SK-N-SH (cell line): ENCODE data around the gene SPINT3. TPM values are rescaled to one million over a fixed set of nuclear protein-coding genes. Genes with fewer than 3 reads are reported as not detected.

Experiments used
- CTCF ChIA-PET: fragments of 300-600, 350-600 bp; formaldehyde crosslinking; extraction: SDS; loops from one replicate; lab custom pipeline; 2021; lab: Yijun Ruan, JAX
- POLR2A ChIA-PET: fragments of 350-600 bp; sonication (Branson Sonifier 250); formaldehyde crosslinking; extraction: SDS; loops from one replicate; lab custom pipeline; 2020; ENCODE audit warnings: antibody characterized with exemption, inconsistent platforms; lab: Yijun Ruan, JAX
- DNase-seq: peaks from one replicate; pipeline ENCODE4 v3.0.0; 2012
- H2AFZ ChIP-seq: fragments of 200-600 bp; sonication (generic); 2 replicates; pipeline ENCODE4 v1.8.1; 2016; ENCODE audit warnings: antibody characterized with exemption, mild to moderate bottlenecking, low read depth
- H3F3A ChIP-seq: fragments of 200-600 bp; sonication (generic); replicated peaks from 2 replicates; pipeline ENCODE3; 2016; ENCODE audit warnings: antibody characterized with exemption, mild to moderate bottlenecking; ENCODE audit not compliant: insufficient read depth
- H3K27ac ChIP-seq, 2 experiments: fragments of 200-500 bp in 1 of 2; fragments of 200-600 bp in 1 of 2; sonication (Bioruptor generic) in 1 of 2; sonication (generic), shearing (Covaris generic) in 1 of 2; 2 replicates each; pipeline versions ENCODE4 v1.5.1 to v1.6.1; 2014 to 2016; ENCODE audit warnings: low read depth in 2 of 2, inconsistent platforms in 1 of 2, low read length in 1 of 2, mild to moderate bottlenecking in 1 of 2, mixed read lengths in 1 of 2
- H3K27me3 ChIP-seq: fragments of 200-600 bp; sonication (generic), shearing (Covaris generic); 2 replicates; pipeline ENCODE4 v1.6.1; 2016; ENCODE audit warnings: mixed run types; ENCODE audit not compliant: insufficient read depth
- H3K36me3 ChIP-seq, 2 experiments: fragments of 200-500 bp in 1 of 2; fragments of 200-600 bp in 1 of 2; sonication (Bioruptor generic) in 1 of 2; sonication (generic) in 1 of 2; replicated peaks in 1 of 2; 2 replicates each; pipeline versions ENCODE3 to v1.5.1; 2014 to 2016; ENCODE audit warnings: low read length in 1 of 2, mild to moderate bottlenecking in 1 of 2; ENCODE audit not compliant: insufficient read depth in 2 of 2, control insufficient read depth in 1 of 2
- H3K4me1 ChIP-seq, 2 experiments: fragments of 200-500 bp in 1 of 2; fragments of 200-600 bp in 1 of 2; sonication (Bioruptor generic) in 1 of 2; sonication (generic), shearing (Covaris generic) in 1 of 2; 2 replicates each; pipeline versions ENCODE4 v1.5.1 to v1.6.1; 2014 to 2016; ENCODE audit warnings: low read depth in 1 of 2, low read length in 1 of 2, mixed run types in 1 of 2; ENCODE audit not compliant: insufficient read depth in 2 of 2, control insufficient read depth in 1 of 2
- H3K4me2 ChIP-seq: fragments of 200-600 bp; sonication (generic), shearing (Covaris generic); 2 replicates; pipeline ENCODE4 v1.6.1; 2017; ENCODE audit warnings: mixed run types
- H3K4me3 ChIP-seq, 2 experiments: fragments of 200-500 bp in 1 of 2; fragments of 200-600 bp in 1 of 2; sonication (Bioruptor generic) in 1 of 2; sonication (generic), shearing (Covaris generic) in 1 of 2; 2 replicates each; pipeline versions ENCODE4 v1.5.1 to v1.8.1; 2014 to 2016; ENCODE audit warnings: low read depth in 2 of 2, inconsistent platforms in 1 of 2, low read length in 1 of 2, mild to moderate bottlenecking in 1 of 2, mixed read lengths in 1 of 2, moderate library complexity in 1 of 2
- H3K79me2 ChIP-seq: fragments of 200-600 bp; sonication (generic); 2 replicates; pipeline ENCODE4 v1.8.1; 2017; ENCODE audit warnings: mild to moderate bottlenecking; ENCODE audit not compliant: insufficient read depth
- H3K9ac ChIP-seq: fragments of 200-600 bp; sonication (generic); 2 replicates; pipeline ENCODE4 v1.6.1; 2017; ENCODE audit warnings: mixed run types
- H3K9me2 ChIP-seq: fragments of 200-600 bp; sonication (generic); 2 replicates; pipeline ENCODE4 v1.6.1; 2017; ENCODE audit warnings: mixed run types
- H3K9me3 ChIP-seq: fragments of 200-600 bp; sonication (generic); 2 replicates; pipeline ENCODE4 v1.6.1; 2017; ENCODE audit warnings: mixed run types, mild to moderate bottlenecking, moderate library complexity
- H4K20me1 ChIP-seq: fragments of 200-600 bp; sonication (generic); 2 replicates; pipeline ENCODE4 v1.6.1; 2017; ENCODE audit warnings: mild to moderate bottlenecking, mixed run types; ENCODE audit not compliant: insufficient read depth
- FOSL2 ChIP-seq: IDR thresholded peaks from 2 replicates; pipeline ENCODE4 v1.4.0; 2012; ENCODE audit warnings: low read depth, mild to moderate bottlenecking, moderate library complexity, borderline replicate concordance
- FOXJ3 ChIP-seq: sonication (generic); formaldehyde crosslinking; IDR thresholded peaks from 2 replicates; pipeline ENCODE4 v1.5.1; 2020; ENCODE audit warnings: mild to moderate bottlenecking, missing genetic modification reagents
- FOXM1 ChIP-seq: IDR thresholded peaks from 2 replicates; pipeline ENCODE4 v1.4.0; 2012; ENCODE audit warnings: low read depth, mild to moderate bottlenecking
- GABPA ChIP-seq: IDR thresholded peaks from 2 replicates; pipeline ENCODE4 v1.4.0; 2012; ENCODE audit warnings: low read depth, mild to moderate bottlenecking
- NRF1 ChIP-seq: IDR thresholded peaks from 2 replicates; pipeline ENCODE4 v1.6.1; 2012; ENCODE audit warnings: low read depth, mild to moderate bottlenecking, low read length
- RAD21 ChIP-seq: IDR thresholded peaks from 2 replicates; pipeline ENCODE4 v1.6.1; 2012; ENCODE audit warnings: mild to moderate bottlenecking, low read length
- RCOR1 ChIP-seq: fragments of 150-350 bp; IDR thresholded peaks from 2 replicates; pipeline ENCODE4 v1.6.1; 2017; ENCODE audit warnings: antibody characterized with exemption, low read length
- RFX5 ChIP-seq: IDR thresholded peaks from 2 replicates; pipeline ENCODE4 v1.6.1; 2012; ENCODE audit warnings: mild to moderate bottlenecking, improper control_type of control experiment, low read length
- SMC3 ChIP-seq: IDR thresholded peaks from 2 replicates; pipeline ENCODE4 v1.6.1; 2012; ENCODE audit warnings: low read depth, low read length, improper control_type of control experiment
- TCF12 ChIP-seq: IDR thresholded peaks from 2 replicates; pipeline ENCODE4 v1.4.0; 2012
- YY1 ChIP-seq: IDR thresholded peaks from 2 replicates; pipeline ENCODE4 v1.4.0; 2012; ENCODE audit warnings: low read depth, mild to moderate bottlenecking
- WGBS: methylation state at CpG from one replicate; pipeline ENCODE4 v1.1.6; 2017; ENCODE audit warnings: low lambda C conversion rate; 5-methylcytosine and 5-hydroxymethylcytosine counted together
- polyA plus RNA-seq, 3 experiments: library from polyadenylated mRNA; depleted of rRNA; stranded (reverse); fragments of >200 nt; gene quantifications; 2 replicates each; pipeline ENCODE4 v1.2.3, GENCODE V29; 2012
- TF ChIP-seq, protein P1 (sequence below): IDR thresholded peaks from 2 replicates; pipeline ENCODE4 v1.4.0; 2012; ENCODE audit warnings: low read depth, borderline replicate concordance
- TF ChIP-seq, protein P2 (sequence below): IDR thresholded peaks from 2 replicates; pipeline ENCODE4 v1.4.0; 2012; ENCODE audit warnings: low read depth, borderline replicate concordance
- TF ChIP-seq, protein P3 (sequence below): IDR thresholded peaks from 2 replicates; pipeline ENCODE4 v1.4.0; 2012; ENCODE audit warnings: low read depth
- TF ChIP-seq, protein P4 (sequence below): IDR thresholded peaks from 2 replicates; pipeline ENCODE4; 2012

SPINT3 gene
- polyA plus RNA-seq, 1 of the 3 experiments (the other 2 are of a cell fraction), result not detected

DNA sequence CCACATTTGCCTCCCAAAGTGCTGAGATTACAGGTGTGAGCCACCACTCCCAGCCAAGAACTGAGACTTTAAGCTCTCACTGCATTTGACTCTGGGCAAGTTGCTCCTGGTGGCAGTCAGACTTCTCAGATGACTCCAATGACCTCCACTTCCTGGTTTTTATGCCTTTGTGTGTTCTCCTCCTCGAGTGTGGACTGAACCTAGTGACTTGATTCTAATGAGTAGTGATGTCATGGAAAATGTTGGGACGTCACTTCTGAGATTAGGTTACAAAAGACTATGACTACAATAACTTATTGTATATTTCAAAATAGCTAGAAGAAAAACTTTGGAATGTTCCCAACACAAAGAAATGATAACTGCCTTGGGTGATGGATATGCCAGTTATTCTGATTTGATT is 12.0 kb downstream of the SPINT3 start (continued):
- TF ChIP-seq, protein P1, sequence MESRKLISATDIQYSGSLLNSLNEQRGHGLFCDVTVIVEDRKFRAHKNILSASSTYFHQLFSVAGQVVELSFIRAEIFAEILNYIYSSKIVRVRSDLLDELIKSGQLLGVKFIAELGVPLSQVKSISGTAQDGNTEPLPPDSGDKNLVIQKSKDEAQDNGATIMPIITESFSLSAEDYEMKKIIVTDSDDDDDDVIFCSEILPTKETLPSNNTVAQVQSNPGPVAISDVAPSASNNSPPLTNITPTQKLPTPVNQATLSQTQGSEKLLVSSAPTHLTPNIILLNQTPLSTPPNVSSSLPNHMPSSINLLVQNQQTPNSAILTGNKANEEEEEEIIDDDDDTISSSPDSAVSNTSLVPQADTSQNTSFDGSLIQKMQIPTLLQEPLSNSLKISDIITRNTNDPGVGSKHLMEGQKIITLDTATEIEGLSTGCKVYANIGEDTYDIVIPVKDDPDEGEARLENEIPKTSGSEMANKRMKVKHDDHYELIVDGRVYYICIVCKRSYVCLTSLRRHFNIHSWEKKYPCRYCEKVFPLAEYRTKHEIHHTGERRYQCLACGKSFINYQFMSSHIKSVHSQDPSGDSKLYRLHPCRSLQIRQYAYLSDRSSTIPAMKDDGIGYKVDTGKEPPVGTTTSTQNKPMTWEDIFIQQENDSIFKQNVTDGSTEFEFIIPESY, result no peak
- TF ChIP-seq YY1 (no peak), FOXJ3 (CRISPR knock-in tag) (no peak), RFX5 (no peak), GABPA (no peak)
- TF ChIP-seq, protein P2, sequence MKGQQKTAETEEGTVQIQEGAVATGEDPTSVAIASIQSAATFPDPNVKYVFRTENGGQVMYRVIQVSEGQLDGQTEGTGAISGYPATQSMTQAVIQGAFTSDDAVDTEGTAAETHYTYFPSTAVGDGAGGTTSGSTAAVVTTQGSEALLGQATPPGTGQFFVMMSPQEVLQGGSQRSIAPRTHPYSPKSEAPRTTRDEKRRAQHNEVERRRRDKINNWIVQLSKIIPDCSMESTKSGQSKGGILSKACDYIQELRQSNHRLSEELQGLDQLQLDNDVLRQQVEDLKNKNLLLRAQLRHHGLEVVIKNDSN, result no peak
- TF ChIP-seq, all 33 proteins: peak for 0

DNA sequence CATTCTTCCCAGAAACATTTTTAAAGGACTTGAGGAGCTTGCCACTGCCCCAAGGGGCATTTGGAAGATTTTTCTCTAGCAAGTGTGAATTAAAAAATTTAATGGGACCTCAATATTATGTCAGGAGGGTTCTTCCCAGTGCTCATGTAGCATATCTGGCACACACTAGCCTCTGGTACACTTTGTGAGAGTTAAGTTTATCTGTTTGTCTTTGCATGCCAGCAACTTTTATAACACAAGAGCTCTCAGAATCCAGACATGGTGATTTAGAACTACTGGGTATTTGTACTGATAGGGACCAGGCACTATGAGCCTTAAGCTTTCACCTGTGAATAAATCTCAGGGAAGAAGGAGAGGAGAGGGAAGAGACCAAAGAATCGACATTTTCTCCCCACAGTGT is 12.9 kb downstream of the SPINT3 start:
- H3K27me3 ChIP-seq, result peaks cover 10% of the 10 kb centered on the region; the same call in 1 of the 2 replicates
- no peak for DNase-seq
- no peaks in the 10 kb centered on the region for H3K9me3 ChIP-seq
- no peaks in the 10 kb centered on the region for H3K79me2 ChIP-seq
- TF ChIP-seq FOXM1 (no peak), TCF12 (no peak), RCOR1 (no peak), NRF1 (no peak), SMC3 (no peak), RAD21 (no peak), FOSL2 (no peak)
- TF ChIP-seq, protein P2, result no peak
- TF ChIP-seq, protein P3, sequence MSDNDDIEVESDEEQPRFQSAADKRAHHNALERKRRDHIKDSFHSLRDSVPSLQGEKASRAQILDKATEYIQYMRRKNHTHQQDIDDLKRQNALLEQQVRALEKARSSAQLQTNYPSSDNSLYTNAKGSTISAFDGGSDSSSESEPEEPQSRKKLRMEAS, result no peak
- TF ChIP-seq, protein P4, sequence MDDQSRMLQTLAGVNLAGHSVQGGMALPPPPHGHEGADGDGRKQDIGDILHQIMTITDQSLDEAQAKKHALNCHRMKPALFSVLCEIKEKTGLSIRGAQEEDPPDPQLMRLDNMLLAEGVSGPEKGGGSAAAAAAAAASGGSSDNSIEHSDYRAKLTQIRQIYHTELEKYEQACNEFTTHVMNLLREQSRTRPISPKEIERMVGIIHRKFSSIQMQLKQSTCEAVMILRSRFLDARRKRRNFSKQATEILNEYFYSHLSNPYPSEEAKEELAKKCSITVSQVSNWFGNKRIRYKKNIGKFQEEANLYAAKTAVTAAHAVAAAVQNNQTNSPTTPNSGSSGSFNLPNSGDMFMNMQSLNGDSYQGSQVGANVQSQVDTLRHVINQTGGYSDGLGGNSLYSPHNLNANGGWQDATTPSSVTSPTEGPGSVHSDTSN, result no peak
- TF ChIP-seq, all 33 proteins: peak for 0
- Histone ChIP-seq H3K27ac (no peak overlapping the region), H4K20me1 (no peaks in the 10 kb centered on the region), H3K4me2 (no peak overlapping the region), H3K36me3 (no peaks in the 10 kb centered on the region), H3K9me2 (no peaks in the 10 kb centered on the region), H3K4me3 (no peak overlapping the region), H3K4me1 (no peaks in the 10 kb centered on the region), H3K9ac (no peak overlapping the region), H3F3A (peaks cover 6% of the 10 kb centered on the region), H2AFZ (no peak overlapping the region)
- POLR2A ChIA-PET, result no interaction called here
- CTCF ChIA-PET, result interaction anchor here (1.0 kb wide), 1 partner anchor 17 kb away, joined by 3 read pairs; no protein-coding TSS in a partner anchor
- WGBS, result 0% methylated on average over 1 of the region's 1 CpG
